GM18508 (cell line): ENCODE data around the gene TAF10.

Source experiments
- ATAC-seq: cut with Tn5 transposase; IDR thresholded peaks from one replicate; pipeline ENCODE4 v1.9.1; 2021; ENCODE audit warnings: moderate number of reproducible peaks; ENCODE audit not compliant: insufficient read depth, unreplicated experiment

Gene TAF10

DNA sequence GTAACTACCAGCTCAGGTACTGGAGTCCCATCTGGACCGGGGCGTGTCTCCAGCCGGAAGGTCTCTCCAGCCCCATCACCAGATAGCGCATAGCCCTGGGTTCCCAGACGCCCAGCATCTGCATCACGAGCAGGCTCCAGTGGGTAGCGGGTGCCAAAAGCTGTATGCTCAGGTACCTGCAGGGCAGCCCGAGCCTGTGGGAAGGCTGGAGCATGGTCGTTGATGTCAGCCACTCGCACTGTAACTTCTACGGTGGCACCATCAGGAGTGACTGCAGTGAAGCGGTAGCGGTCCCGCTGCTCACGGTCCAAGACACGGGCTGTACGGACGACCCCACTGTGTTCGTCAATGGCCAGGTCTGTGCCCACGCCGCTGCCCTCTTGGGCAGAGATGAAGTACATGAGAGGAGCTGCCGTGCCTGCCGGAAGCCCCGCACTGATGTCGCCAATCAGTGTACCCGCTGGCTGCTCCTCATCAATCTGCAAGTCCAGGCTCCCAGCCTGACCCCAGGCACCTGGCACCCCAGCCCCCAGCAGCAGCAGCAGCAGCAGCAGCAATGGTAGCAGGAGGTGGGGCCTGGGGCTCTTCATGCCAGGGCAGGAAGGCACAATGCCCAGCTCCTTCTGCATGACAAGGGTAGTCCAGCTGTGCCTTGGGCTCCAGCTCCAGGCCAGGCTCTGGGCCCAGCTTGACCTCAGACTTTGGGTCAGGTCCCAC, 29.1 kb upstream of the TAF10 start:
- ATAC-seq, result no peak

DNA sequence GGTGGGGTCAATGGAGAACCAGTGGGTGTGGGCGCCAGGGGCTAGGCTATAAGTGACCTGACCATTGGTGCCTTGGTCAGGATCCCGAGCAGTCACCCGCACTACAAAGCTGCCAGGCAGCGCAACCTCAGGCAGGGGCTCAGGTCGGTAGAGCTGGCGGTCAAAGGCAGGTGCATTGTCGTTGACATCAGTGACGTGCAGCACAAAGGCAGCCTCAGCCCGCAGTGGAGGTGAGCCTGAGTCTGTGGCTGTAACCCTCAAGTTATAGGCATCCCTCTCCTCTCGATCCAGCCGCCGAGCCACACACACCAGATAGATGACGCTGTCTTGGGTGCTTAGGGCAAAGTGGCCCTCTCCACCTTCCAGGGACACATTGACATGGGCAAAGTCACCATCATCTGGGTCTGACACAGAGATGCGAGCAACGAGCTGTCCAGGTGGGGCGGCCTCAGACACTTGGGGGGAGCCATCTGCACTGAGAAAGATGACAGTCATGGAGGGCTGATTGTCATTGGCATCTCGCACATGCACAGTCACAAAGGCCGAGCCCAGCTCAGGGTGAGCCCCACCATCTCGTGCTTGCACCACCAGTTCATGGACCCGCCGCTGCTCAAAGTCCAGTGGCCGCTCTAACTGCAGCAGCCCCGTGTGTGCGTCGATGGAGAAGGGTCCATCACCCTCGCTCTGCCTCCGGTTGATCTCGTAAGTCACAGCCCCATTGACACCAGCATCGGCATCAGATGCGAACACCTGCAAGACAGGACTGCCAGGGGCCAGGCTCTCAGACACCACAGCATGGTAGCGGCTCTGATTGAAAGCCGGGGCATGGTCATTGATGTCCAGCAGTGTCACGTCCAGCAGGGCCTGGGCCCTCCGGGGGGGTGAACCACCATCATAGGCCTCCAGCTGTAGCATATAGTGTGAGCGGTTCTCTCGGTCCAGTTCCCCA, 28.3 kb upstream of the TAF10 start:
- ATAC-seq, result no peak

DNA sequence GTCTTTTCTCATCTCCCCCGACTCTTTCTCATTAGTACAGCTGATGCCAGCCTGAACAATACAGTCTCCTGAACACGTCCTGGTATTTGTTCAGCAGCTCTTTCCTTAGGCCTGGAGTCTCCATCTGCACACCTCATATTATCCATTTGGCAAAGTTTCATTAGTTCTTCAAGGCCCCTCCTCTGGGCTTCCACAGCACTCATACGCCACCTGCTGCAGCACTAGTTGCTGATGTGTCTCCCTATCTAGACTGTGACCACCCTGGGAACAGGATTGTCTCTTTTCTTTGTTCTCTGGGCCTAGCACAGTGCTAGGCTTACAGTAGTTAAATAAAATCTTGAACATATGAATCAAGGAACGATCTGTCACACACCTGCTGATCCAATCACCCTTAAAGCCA, 26.4 kb upstream of the TAF10 start:
- ATAC-seq, result no peak

DNA sequence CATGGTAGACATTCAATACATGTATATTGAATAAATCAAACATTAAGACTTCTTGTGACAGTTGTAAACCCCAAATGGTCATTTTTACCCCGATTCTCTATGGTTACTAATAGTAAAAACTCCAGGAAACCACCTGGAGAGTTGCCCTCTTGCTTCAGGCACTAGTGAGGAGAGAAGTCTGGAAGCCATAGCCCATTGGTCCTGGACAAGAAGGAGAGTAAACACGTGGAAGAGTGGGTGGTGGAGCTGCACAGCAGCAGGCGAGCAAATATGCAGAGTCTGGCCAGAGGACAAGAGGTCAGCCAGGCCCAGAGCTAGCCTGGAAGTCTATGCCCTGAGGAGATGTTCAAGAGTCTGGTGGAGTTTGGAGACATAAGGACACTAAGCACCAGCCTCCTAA, 25.9 kb upstream of the TAF10 start:
- no peak for ATAC-seq

DNA sequence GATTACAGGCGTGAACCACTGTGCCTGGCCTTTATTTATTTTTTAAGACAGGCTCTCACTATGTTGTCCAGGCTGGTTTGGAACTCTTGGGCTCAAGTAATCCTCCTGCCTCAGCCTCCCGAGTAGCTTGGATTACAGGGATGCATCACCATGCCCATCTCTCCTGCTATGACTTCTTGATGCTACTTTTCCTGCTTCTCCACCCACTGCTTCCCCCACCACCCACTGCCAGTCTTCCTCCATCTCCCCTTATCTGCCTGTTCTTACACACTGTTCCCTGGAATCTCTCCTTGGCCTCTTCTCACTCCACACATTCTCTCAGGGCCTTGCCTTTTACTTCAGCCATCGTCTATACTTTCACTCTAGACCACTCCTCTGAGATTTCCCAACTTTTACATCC, 24.5 kb upstream of the TAF10 start:
- no peak for ATAC-seq

DNA sequence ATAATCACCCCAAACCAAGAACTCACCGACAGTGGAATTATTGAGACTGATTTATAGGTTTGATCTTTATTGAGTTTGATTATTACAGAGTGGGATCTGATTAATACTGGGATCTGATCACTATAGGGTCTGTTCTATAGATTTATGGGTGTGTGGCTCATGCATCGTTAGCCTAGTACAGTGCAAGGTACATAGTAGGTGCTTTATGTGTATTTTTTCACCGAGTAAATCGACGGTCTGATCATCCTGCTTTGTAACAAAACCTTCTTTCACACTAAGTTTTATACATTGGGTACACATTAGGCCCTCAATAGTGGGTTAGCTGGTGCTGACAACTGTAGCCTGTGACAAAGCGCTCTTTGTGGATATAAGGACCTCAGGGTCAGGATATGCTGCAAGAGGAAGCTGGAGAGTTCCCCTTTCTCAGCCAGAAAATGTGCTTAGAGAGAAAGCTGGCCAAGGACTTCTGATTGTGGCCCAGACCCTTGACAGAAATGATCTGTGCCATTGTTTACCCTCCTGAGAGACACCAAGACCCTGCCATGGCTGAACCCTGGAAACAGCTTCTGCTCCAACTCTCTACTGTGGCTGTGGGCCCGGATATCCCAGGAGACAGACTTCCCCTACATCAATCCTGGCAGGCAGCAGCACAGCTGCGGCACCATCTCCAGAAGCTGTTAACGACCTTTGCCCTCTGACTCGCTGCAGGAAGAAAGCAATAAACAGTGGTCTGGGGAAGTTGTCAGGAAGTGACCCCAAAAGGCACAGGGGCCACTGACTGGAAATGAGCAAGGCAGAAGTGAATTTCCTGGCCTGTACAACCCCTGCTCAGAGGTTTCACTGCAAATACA, 23.3 kb upstream of the TAF10 start:
- ATAC-seq, result no peak

DNA sequence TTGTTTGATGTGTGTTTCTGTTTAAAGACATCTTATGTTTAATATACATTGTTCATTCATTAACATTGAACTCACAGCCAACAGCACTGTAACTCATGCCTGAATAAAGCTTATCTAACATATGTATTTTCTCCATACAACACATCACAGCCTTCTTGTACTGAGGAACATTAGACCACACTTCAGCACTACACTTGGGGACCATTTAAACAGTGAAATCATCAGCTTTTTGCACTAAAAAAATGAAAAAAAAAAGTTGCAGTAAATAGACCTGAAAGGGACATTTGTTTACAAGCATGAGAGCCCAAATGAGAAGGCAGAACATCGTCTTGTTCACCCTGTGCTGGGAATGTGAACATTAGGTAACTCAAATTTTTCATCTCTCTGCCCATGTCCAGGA, 22.5 kb upstream of the TAF10 start:
- ATAC-seq, result no peak

DNA sequence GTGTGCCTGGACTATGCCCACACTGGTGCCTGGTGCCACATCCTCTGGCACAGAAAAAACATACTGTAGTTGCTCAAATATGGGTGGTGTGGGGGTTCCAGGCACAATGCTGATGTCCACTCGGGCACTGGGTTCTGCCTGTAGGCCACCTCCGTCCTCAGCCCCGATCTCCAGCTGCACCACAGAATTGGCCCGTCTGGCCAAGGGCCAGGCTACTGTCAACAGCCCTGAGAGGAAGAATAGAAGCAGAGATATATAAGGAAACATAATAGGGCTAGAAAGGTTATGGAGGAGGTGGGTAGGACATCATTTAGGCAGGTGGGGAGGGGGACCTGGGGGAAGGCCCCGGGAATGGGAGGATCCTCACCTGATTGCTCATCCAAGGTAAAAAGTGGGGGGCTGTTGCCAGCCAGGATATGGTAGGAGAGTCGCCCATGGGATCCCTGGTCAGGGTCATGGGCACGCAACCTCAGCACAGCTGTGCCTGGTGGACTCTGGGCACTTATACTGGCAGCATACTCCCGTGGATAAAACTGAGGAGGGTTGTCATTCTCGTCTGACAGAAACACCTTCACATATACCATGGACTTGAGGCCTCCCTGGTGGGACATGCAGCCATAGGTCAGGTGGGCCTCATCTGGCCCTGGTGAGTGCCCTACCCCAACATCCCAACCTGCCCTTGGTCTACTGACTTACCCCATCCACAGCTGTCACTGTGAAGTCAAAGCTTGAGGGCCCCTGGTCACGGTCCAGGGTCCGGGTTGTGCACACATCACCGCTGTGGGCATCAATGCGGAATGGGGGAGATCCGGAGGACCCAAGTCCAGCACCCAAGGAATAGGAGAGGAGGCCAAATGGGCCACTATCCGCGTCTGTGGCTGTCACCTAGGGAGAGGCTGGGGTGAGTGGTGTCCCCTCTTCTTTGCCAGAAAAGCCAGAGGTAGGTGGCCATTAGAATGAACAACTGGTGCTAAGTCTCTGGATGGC, 21.7 kb upstream of the TAF10 start:
- ATAC-seq, result no peak

DNA sequence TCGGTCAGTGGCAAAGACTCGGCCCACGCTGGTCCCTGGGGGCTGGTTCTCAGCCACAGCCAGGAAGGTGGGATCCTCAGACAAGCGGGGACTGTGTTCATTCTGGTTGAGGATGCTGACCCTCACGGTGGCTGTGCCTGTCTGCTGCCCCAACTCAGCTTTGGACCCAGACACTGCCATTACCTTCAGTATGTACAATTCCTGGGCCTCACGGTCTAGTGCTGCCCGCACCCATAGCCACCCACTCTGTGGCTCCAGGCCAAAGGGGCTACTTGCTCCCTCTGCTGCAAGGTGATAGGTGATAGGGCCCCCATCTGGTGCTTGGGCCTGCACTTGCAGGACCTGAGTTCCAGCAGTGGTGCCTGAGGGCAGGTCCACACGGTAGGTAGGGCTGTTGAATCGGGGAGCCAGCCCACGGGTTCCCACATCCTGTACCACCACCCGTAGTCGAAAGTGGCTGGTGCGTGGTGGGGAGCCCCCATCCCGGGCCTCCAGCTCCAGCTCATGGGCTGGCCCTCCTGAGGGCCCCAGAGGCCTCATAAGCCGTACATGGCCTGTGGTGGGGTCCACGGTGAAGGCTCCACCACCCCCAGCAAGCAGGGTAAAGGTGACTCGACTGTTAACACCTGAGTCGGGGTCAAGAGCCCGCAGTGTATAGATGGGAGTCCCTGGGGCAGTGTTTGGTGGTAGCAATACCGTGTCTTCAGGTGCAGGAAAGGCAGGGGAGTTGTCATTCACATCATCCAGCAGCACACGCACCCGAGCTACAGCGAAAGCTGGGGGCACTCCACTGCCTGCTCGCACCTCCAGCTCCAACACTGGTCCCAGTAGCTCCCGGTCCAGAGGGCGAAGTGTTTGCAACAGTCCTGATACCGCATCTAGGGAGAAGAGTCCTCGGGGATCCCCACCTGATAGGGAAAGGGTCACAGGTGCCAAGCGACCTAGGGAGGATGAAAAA, 20.4 kb upstream of the TAF10 start:
- no peak for ATAC-seq

DNA sequence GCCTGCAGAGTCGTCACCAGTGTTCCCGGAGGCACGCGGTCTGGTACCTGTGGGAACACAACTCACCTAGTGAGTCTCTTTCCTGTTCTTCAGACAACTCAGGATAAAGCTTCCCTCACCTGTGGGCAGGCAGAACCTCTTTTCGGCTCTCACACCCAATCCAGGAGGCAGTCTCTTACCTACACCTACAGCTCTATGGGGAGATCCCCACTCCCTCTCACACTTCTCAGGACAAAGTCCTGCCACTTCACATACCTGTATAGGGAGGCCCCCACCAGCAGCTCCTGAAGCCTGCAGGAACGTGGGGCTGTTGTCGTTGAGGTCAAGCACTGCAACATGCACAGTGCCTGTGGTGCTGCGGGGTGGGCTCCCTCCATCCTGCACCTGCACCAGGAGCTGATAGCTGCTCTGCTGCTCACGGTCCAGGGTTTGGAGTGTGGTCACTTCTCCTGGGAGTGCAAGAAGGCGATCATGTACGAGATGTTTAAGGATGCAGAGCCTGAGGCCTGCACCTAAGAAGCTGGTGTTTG, 19.4 kb upstream of the TAF10 start:
- no peak for ATAC-seq

DNA sequence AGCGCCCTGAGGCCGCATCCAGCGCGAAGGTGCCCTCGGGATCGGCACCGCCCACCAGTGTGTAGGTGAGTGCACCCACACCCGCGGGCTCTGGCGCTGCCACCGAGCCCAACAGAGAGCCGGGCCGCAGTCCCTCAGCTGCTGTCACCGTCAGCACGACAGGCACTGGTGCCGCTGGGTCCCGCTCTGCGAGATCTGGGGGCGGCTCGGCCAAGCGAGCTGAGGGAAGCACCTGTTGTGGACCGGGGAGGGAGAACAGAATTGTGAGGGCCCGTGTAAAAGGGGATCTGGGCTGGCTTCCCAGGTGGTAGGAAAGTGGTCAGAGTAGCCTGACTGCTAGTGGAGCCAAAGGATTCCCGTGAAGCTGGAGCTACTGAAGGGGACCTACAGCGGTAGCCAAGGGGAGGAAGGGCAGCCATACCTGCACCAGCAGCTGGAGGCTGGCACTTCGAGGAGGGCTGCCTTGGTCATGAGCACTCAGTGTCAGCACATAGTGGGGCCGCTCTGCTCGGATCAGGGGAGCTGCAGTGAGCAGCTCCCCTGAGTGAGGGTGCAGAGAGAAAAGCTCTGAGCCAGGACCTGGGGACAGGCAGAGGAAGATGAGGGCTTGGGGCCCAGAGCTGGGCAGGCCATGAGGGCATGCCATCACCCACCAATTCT, 18.7 kb upstream of the TAF10 start:
- no peak for ATAC-seq

DNA sequence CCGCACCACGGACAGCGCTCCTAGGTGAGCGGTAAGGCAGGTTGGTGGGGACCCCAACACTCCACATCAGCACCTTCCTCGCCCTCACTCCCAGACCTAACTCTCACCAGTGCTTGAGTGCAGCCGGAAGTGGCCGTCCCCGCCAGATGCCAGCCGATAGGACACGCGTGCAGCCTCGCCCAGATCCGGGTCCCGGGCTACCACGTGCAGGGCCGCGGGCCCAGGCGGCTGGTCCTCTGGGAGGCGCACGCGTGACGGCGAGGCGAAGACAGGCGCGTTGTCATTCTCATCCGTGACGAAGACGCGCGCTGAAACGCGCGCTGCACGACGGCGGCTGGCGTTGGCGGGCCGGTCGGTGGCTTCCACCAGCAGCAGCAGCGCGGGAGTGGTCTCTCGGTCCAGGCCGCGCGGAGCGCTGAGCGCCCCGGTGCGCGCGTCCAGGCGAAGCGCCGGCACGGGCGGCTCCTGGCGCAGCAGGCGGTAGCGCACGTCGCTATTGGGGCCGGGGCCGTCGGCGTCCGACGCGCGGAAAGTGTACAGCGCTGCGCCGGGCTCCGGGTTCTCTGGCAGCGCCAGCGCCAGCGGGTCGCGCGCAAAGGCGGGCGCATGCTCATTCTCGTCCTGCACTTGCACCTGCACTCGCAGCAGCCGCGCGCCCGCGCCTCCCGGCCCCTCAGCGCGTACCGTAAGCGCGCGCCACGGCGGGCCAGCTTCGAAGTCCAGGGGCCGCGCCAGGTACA, 18.0 kb upstream of the TAF10 start:
- ATAC-seq, result no peak

DNA sequence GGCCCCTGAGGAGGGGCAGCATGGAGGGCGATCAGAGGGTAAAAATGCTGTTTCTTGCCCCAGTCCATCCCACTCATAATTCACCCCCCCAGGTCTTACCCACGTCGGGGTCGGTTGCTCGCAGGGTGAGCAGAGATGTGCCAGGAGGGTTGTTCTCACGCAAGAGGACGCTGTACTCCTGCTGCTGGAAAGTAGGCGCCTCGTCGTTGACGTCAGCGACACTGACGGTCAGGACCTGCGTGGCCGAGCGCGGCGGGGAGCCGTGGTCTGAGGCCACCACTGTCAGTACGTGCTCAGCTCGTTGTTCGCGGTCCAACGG, 17.5 kb upstream of the TAF10 start:
- ATAC-seq, result no peak

DNA sequence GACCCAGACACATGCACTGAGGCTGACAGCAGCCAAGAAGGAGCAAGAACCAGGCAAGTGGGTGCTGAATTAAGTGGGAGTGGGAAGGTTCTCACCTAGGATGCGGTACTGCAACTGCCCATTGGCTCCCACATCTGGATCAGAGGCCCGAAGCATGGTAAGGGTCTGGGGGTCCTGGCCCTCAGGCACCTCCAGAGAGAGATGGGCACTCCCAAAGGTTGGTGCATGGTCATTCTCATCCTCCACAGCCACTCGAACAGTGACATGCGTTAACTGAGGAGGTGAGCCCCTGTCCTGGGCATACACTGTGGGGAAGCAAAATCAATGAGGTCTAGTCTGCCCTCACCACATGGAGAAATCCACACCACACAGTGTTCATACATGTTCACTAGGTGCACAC, 16.5 kb upstream of the TAF10 start:
- no peak for ATAC-seq

DNA sequence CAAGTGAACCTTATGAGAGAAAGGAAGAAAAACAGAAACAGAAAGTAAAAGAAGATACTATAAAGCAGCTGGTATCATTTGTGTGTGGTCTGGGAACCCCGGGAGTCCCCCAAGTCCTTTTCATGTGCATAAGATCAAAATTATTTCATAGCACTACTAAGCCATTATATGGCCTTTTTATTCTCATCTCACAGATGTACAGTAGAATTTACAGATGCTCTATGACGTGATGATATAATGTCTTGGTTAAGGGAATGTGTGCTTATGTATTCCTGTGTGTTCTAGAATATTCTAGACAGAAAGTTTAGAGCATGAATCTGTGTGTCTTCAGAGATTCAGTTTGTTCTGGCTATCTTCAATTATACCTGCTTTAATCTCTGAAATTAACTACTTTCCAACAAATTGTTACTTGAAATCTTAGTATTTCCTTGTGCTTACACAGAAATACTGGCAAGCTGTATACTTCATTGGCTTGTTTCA, 15.8 kb upstream of the TAF10 start:
- peak; percentile 55 for ATAC-seq

DNA sequence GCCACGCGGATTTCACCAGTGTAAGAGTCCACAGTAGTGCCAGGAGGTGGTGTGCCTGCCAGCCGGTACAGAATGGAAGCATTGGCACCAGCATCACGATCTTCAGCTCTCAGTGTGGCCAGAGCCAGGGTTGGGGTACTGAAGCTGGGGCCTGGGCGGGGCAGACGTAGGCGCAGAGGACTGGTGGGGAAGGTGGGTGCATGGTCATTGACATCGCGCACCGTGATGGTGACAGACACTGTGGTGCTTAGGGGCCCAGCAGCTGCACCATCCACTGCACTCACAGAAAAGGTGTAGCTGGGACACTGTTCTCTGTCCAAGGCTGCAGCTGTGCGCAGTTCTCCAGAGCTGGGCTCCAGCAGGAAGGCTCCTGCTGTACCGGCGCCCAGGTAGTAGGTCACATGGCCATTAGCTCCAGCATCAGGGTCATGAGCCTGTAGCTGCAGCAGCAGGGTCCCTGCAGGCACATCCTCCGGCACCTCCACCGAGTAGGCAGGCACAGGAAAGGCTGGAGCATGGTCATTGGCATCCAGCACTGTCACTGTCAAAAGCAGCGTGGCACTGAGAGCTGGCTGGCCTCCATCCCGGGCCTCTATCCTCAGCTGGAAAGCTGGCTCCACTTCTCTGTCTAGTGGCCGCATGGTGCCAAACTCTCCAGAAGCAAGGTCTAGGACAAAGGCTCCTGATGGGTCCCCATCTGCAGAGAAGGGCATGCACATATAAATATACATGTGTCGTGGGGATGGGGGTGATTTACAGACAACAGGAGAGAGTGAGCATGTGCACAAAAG, 15.2 kb upstream of the TAF10 start:
- no peak for ATAC-seq
